ENCODE results near the gene R3HDM2.

Gene R3HDM2

DNA sequence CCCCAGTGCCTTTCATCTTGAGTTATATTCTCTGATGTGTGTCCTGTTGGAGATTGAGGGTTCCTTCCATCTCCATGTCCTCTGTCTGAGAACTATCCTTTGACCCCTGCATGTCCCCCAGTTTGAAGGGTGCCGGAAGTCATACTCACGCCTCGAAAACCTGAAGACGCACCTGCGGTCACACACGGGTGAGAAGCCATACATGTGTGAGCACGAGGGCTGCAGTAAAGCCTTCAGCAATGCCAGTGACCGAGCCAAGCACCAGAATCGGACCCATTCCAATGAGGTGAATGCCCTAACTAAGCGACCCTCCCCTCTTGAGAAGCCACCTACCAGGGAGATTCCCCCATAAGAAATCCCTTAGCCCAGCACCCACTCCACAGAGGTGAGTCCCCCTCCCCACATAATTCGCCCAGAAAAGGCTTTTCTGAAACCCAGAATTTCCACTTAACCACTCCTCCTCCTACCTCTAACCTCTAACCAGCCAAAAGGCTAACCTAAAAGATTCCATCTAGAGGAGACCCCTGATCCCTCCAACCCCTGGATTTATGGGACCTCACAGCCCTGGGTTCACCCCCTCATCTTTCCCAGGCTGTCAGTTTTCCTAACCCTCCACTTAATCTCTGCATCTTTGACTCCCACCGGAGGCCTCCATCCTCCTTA lies 36.5 kb upstream of the R3HDM2 start:
- DNase-seq (ENCODE audit: low read depth), result no peak

DNA sequence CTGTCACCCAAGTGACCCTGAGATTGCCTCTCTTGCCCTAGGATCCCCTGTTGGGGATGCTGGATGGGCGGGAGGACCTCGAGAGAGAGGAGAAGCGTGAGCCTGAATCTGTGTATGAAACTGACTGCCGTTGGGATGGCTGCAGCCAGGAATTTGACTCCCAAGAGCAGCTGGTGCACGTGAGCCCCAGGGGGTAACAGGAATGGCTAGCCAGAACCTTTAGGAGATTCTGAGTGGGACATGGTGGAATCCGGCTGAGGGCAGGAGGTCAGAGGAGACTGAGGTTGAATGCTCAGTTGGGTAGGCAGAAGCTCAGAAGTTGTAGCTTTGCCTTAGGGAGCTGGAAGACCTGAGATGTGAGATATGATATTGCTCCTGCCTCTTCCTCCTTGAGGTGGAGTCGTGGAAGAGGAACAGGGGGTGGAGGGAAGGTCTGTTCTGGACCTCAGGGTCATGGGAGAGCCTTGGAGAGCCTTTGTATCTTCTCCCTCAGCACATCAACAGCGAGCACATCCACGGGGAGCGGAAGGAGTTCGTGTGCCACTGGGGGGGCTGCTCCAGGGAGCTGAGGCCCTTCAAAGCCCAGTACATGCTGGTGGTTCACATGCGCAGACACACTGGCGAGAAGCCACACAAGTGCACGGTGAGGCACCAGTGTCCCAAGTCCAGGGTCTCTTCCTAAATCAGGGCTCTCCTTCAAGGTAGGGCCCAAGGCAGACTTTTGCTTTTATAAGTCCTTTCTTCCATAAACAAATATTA lies 35.1 kb upstream of the R3HDM2 start:
- no peak for DNase-seq (ENCODE audit: low read depth)

DNA sequence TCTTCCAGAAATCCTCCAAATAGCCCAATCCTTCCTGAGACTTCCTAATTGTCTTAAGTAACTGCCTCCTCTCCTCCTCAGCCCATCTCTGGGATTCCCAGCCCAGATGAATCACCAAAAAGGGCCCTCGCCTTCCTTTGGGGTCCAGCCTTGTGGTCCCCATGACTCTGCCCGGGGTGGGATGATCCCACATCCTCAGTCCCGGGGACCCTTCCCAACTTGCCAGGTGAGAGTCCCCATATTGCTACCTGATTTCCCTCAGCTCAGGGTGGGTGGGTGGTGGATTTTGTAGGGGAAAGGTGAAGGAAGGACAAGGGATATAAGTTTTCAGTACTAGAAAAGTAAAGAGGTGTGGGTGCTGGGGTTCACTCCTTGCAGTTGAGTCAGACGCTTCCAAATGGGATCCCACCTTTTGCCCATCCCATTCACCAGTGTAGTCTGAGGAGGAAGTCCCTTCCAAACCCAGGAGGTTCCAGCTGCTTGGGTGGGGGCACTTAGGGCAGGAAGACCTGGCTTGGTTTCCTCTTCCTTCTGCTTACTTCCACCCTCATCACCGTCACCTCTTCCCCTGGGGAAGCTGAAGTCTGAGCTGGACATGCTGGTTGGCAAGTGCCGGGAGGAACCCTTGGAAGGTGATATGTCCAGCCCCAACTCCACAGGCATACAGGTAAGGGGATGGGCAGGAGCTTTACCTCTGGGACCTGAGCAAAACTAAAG lies 34.3 kb upstream of the R3HDM2 start:
- DNase-seq (ENCODE audit: low read depth), result no peak

DNA sequence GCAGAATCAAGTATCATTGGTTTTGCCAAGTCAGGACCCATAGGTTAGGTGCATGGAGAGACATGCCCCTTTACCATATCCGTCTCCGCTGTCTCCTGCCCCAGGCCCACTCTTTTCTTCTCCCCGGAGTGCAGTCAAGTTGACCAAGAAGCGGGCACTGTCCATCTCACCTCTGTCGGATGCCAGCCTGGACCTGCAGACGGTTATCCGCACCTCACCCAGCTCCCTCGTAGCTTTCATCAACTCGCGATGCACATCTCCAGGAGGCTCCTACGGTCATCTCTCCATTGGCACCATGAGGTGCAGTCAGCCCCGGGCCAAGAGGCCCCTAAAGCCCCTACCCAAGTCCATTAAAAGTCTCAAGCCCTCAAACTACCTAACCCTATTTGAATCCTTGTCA lies 33.7 kb upstream of the R3HDM2 start:
- DNase-seq (ENCODE audit: low read depth), result no peak

DNA sequence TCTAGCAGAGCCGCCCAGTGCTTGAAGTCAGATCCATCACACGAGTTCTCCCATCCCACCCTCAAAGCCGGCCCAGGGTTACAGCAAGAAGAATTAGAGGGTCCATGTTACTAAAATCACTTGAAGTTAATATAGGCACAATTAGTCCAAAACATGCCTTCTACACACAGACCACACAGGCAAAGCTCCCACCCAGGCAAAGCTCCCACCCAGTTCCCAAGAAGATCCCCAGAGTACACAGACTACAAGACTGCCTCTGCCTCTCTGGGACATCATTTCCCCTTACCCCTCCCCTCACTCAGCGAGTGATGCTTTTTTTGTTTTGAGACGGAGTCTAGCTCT lies 32.0 kb upstream of the R3HDM2 start:
- DNase-seq (ENCODE audit: low read depth), result no peak

DNA sequence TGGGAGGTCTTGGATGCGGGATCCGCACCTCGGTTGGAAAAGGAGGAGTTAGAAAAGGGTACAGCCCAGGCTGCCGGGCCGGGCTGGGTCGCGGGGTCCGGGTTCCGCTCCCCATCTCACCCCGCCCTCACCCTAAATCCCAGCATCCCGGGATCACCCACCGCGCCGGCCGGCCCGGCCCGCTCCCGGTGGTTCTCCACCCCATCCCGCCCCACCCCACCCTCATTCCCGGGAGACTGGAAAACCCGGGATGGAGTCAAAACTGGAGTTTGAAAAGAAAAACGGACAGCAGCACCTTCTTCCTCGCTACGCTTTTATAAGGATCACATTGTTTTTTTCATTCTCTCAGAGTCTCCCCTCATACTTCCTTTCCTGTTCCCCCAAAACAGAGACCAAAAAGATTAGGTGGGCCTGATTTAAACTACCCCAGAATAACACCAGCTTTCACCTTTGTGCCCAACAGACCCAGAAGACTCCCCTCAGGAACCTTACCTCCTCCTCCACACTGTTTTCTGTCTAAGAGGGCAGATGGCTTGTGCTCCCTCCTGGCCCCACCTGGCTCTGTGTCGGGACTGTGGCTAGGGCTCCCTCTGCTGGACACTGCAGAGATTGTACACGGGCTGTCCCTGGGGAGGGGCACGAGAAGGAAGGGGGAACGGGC lies 31.5 kb upstream of the R3HDM2 start:
- peak; percentile 84 for DNase-seq (ENCODE audit: low read depth)

DNA sequence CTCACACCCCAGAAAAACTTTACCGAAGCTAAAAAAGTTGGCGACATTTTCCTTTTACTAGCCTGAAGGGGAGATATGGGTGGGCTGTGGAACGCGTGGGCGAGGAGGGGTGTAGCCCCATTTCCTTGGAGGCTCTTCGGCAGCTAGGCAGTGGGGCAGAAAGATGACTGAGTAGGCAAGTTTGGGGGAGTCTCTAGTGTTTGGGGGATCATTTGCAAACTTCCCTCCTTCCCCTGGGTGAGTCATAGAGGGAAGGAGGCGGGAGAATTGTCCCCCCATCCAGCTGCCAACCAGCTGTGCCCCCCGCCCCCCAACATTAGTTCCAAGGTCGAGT lies 31.0 kb upstream of the R3HDM2 start:
- DNase-seq (ENCODE audit: low read depth), result no peak

DNA sequence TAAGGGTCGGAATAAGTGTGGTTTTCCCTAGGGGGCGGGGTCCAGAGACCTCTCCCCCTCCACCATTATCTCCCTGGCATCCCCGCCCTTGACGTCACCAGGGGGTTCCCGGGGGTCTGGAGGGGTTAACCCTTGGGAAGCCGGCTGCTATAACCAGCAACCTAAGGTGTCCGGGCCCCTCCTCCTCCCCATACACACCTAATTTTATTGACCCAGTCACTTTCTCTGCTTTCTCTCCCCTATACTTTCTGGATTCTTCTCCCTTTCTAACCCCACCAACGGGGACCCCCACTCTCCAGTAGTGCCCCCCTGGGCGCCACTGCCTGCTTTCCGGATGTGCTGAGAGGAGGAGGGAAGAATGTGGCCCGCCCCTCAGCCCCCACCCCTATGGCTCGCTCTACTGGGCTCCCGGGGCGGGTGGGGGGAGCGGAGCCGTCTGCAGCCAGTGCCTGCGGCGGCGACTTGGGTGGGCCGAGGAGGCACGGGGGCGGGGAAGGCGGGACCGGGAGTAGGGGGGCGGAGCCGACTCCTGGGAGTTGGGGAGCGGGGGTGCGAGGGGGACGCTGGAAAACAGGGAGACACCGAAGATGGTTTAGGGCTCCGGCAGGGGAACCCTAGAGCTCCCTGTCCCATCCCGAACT lies 30.6 kb upstream of the R3HDM2 start:
- no peak for DNase-seq (ENCODE audit: low read depth)

DNA sequence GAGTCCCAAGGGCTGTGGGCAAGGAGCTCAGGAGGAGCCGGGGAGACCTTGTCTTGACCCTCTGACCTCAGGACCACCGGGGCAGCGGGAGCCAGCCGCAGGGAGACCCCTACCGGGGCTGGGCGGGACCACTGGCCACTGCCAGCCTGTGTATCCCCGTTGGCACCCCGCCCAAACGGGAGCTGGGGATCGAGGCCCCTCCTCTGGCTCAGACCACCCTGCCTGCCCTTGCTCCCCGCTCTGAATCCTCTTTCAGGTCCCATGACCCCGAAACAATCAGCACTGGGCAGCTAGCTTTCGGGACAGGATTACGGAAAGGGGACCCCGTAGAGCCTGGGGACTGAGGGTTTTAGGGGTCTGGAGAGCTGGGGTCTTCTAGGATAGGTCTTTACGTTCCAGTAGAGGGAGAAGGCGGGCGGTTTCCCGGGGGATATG lies 30.0 kb upstream of the R3HDM2 start:
- no peak for DNase-seq (ENCODE audit: low read depth)

DNA sequence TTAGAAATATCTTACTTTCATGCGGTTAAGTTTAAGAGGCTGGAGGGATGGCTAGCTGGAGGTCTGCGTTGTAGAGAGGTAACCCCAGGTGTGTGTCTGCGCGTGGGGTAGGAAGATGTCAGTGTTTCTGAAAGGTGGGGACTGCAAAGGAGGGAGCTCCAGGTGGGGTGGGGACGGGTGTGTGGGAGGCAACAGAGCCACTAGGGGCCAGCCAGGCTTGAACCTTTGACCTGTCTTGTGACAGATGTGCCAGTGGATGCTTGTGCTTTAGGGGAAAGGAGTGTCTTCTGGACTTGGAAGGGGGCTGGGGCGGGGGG lies 29.6 kb upstream of the R3HDM2 start:
- DNase-seq (ENCODE audit: low read depth), result no peak

DNA sequence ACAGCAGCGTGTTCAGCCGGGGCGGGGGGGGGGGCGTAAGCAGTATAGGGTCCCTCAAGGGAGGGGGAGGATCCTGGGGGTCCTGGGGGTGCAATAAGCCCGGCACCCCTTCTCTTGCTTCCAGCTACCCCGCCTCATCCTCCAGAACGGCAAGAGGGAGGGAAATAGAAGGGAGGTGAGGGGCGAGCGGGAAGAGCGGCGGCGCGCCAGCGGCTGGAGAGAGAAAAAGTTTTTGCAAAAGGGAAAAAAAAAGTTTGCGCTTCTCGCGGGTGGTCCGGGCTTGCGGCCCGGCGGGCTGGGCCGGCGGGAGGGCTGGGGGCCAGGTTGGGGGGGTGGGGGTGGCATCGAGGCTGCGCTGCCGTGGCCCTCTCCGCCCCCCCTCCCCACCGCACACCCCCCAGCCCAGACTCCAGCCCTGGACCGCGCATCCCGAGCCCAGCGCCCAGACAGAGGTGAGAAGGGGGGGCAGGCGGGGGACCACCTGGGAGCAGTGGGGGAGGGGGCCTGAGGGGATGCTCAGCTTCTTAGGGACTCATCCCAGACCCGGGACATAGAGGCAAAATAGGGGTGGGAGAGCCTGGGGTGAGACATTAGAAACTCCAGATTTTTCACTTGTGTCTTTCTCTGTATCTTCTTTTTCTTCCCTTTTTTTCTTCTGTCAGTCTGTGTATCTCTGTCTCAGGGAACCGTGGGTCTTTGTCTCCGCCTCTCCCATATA lies 29.1 kb upstream of the R3HDM2 start, which contains the start of gene GLI1:
TSS of gene GLI1 (plus strand) at position 36 of the 718 bp plus-strand sequence. CDS start 3,907 bp downstream, outside the sequence.
- DNase-seq (ENCODE audit: low read depth), result no peak

DNA sequence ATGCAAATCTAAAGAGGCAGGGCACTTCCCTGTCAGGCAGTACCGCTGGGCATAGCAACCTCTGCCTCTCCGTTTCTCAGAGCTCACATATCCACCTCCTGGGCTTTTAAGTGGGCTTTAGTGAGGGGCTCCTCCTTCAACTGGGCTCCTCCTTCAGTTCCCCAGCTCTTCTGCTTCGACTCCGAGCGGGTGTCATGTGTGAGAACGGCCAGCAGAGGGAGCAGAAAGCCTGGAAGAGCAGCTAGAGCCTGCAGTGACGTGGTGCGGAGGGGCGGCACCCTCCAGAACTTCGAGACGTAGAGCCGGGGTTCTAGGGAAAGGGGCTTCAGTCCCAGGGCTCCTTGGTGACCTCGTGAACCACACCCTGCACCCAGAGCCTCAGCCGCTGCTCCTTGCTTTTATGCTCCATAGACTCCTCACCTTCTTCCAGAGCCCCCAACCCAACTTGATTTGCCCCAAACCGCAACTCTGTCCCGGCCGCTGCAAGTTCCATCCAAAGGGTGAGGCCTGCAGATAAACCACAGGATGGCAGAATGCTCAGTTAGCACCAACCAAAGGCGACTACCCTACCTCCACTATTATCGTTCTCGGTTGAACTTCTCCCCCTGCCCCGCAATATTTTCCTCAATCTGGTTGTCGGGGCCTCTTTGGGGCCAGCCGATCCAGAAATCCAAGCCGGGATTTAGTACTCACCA lies 28.4 kb upstream of the R3HDM2 start:
- DNase-seq (ENCODE audit: low read depth), result peak; percentile 90

DNA sequence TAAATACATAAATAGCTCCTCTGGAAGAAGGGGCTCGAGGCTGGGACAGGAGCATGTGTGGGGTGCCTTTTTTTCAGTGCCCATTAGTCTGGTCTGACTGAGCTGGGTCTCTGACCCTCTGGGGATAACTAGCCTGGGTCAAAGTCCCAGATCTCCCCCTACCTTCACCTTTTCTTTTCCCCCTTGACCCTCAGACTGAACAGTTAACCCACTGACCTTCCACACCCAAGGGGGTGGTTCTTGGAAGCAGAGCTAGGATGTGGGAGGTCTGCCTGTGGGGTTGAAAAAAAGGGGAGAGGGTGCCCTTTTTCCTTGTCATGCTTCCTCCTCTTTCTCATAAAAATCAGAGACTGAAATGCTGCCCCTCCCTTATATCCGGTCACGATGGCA lies 27.8 kb upstream of the R3HDM2 start:
- DNase-seq (ENCODE audit: low read depth), result no peak

DNA sequence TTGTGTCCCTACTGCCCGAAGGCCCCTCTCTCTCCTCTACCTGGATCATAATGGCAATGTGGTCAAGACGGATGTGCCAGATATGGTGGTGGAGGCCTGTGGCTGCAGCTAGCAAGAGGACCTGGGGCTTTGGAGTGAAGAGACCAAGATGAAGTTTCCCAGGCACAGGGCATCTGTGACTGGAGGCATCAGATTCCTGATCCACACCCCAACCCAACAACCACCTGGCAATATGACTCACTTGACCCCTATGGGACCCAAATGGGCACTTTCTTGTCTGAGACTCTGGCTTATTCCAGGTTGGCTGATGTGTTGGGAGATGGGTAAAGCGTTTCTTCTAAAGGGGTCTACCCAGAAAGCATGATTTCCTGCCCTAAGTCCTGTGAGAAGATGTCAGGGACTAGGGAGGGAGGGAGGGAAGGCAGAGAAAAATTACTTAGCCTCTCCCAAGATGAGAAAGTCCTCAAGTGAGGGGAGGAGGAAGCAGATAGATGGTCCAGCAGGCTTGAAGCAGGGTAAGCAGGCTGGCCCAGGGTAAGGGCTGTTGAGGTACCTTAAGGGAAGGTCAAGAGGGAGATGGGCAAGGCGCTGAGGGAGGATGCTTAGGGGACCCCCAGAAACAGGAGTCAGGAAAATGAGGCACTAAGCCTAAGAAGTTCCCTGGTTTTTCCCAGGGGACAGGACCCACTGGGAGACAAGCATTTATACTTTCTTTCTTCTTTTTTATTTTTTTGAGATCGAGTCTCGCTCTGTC lies 26.1 kb upstream of the R3HDM2 start:
- no peak for DNase-seq (ENCODE audit: low read depth)

DNA sequence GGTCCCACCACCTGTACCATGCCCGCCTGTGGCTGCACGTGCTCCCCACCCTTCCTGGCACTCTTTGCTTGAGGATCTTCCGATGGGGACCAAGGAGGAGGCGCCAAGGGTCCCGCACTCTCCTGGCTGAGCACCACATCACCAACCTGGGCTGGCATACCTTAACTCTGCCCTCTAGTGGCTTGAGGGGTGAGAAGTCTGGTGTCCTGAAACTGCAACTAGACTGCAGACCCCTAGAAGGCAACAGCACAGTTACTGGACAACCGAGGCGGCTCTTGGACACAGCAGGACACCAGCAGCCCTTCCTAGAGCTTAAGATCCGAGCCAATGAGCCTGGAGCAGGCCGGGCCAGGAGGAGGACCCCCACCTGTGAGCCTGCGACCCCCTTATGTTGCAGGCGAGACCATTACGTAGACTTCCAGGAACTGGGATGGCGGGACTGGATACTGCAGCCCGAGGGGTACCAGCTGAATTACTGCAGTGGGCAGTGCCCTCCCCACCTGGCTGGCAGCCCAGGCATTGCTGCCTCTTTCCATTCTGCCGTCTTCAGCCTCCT lies 25.4 kb upstream of the R3HDM2 start:
- DNase-seq (ENCODE audit: low read depth), result no peak

DNA sequence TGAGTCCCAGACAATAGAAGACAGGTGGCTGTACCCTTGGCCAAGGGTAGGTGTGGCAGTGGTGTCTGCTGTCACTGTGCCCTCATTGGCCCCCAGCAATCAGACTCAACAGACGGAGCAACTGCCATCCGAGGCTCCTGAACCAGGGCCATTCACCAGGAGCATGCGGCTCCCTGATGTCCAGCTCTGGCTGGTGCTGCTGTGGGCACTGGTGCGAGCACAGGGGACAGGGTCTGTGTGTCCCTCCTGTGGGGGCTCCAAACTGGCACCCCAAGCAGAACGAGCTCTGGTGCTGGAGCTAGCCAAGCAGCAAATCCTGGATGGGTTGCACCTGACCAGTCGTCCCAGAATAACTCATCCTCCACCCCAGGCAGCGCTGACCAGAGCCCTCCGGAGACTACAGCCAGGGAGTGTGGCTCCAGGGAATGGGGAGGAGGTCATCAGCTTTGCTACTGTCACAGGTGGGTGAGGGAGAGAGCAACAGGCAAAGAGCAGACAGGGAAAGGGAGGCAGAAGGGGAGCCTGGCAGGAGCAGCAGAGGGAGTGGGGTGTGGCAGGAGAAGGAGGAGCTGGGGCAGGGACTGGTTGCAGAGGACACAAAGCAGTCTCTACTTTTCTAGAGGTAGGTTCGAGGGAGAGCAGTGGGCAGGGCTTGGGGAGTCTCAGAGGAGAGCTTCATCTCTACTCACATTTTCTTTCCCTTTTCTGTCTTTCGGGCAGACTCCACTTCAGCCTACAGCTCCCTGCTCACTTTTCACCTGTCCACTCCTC lies 24.7 kb upstream of the R3HDM2 start:
- no peak for DNase-seq (ENCODE audit: low read depth)

DNA sequence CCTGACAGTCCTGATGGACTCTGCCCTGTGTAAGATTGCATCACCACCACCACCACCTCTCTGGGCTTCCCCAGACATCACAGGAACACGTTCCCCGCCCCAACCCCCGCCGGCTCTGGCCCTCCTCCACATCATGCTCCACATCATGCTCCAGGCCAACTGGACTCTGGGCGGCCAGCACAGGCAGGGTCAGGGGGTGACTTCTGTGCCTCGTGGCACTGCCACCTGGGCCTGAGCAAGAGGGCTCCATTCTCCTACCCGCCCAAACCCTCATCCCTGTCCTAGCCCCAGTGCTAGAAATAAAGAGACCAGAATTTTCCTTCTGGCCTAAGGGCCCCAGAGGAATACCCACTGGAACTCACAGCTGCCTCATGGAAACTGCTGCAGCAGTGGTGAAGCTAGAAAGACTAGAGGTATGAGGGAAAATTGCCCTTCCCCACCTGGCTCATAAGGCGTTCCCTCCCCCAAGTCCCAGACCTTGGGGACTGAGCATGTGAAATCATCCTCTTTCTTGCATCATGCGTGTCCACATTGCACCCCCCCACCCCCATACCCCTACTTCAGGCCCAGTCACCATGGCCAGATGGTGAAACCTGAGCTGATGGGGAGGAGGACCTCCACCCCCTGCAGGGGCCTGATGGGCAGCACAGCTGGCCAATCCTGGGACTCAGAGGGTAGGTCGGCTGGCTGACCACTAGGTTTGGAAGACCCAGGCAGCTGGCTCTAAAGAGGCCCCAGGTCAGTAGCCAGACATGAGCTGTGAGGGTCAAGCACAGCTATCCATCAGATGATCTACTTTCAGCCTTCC lies 23.9 kb upstream of the R3HDM2 start, which contains the start of gene INHBE:
TSS of gene INHBE (plus strand) at position 742 of the 808 bp plus-strand sequence. CDS start 230 bp downstream, outside the sequence.
- no peak for DNase-seq (ENCODE audit: low read depth)

DNA sequence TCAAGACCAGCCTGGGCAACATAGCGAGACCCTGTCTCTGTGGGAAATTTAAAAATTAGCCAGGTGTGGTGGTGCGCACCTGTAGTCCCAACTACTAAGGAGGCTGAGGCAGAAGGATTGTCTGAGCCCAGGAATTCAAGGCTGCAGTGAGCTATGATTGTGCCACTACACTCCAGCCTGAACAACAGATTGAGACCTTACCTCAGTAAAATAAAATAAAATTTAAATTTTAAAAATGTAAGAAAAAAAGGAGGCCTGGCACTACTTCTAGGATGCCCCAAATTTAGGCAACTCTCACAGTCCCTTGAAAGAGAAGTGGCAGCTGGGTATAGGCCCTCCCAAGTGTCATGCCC lies 23.3 kb upstream of the R3HDM2 start:
- no peak for DNase-seq (ENCODE audit: low read depth)

Measured in T follicular helper cell (primary cell).